Astrocyte of the spinal cord (primary cell): Measurements from ENCODE around the gene C2CD4C.
"Not testable (repeated sequence)": the region's sequence is repeated elsewhere in the genome, so short reads cannot be mapped to it uniquely, and the experiment has no call there.

Experiments
- DNase-seq: peaks from one replicate; pipeline ENCODE4 v3.0.0; 2011; ENCODE audit warnings: low read depth, low spot score
- H3K4me3 ChIP-seq: 2 replicates; pipeline ENCODE4 v1.5.1; 2011; ENCODE audit warnings: low read depth, mild to moderate bottlenecking, low read length, moderate library complexity
- CTCF ChIP-seq: IDR thresholded peaks from 2 replicates; pipeline ENCODE4 v1.5.1; 2012; ENCODE audit warnings: low read depth, mild to moderate bottlenecking, low read length, inconsistent platforms
- in situ Hi-C: cut with HindIII; loops from 2 replicates; pipeline ENCODE4 v1.10.0; 2017; ENCODE audit warnings: low sequenced_read_pairs

C2CD4C gene

GRCh38 chr19:397321-397720, 11.6 kb downstream of the C2CD4C start:
- H3K4me3 ChIP-seq = no peak overlapping the region
- in situ Hi-C loops = no loop called here
- DNase-seq = no peak
- TF ChIP-seq CTCF = no peak

- in situ Hi-C loops = no loop called here
- H3K4me3 ChIP-seq = no peak overlapping the region
- no peak for TF ChIP-seq CTCF
- no peak for DNase-seq
Measured at GRCh38 chr19:395467-395866, 13.5 kb downstream of the C2CD4C start.

GRCh38 chr19:394857-395256, 14.1 kb downstream of the C2CD4C start:
- in situ Hi-C loops, DNase-seq, H3K4me3 ChIP-seq: not testable (repeated sequence)

GRCh38 chr19:393560-393959, 15.4 kb downstream of the C2CD4C start:
- H3K4me3 ChIP-seq, DNase-seq, in situ Hi-C loops: not testable (repeated sequence)

- no peak overlapping the region for H3K4me3 ChIP-seq
- in situ Hi-C loops = no loop called here
- TF ChIP-seq CTCF = no peak
- no peak for DNase-seq
Measured at GRCh38 chr19:392375-392970, 16.5 kb downstream of the C2CD4C start.

GRCh38 chr19:391726-392374, 17.1 kb downstream of the C2CD4C start:
- in situ Hi-C loops = no loop called here
- no peak for DNase-seq
- no peak for TF ChIP-seq CTCF
- no peak overlapping the region for H3K4me3 ChIP-seq

- in situ Hi-C loops = no loop called here
- no peak for DNase-seq
- no peak overlapping the region for H3K4me3 ChIP-seq
- no peak for TF ChIP-seq CTCF
Measured at GRCh38 chr19:391207-391557, 17.8 kb downstream of the C2CD4C start.
